ENCODE measurements around the gene MICAL2.

MICAL2 gene

DNA sequence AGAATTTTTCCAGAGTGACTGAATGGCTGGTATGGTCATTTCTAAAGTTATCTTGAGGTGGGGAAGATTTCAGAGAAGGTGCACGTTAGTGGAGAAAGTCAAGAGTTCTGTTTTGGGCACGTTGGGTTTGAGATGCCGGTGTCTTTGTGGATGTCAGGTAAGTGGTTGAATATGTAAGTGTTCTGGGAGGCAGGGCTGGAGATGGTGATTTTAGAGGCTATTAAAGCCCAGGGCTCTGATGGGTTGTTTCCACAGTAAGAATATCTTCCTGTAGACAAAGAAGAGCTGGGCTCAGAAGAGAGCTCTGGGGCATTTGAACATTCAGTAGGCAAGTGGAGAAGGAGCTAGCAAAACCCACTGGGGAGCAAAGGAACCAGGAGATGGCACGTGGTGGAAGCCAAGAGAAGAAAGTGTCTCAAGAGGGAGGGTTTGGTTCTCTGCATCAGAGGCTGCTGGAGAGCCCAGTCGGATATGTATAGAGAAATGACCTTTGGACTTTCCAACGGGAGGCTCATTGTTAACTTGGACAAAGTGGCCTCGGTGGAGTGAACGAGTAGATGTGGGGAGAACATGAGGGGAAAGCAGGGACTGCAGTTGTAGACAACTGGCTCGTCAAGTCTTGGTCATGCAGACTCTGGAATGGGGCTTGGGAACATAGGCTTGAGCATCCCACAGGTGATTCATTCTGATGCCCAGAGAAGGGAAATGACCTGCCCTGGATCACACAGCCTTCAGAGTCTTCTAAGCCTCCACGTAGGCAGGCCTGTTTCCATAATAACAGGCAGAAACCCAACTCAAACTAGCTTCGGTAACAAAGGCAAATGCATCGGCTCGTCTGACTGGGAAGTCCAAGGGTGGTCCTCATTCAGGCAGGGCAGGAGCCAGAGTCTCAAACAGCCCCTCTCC lies 168.6 kb downstream of the MICAL2 start:
- in situ Hi-C loops (cut with HindIII; ENCODE audit: low pct_unique_long_range_greater_than_20kb, low sequenced_read_pairs), result no loop called here
- DNase-seq (ENCODE audit: low read depth in 1 of 2, low spot score in 1 of 2), result no peak
- no peak for TF ChIP-seq JUND (IDR thresholded peaks at IDR 0.05; ENCODE audit: low read depth)

DNA sequence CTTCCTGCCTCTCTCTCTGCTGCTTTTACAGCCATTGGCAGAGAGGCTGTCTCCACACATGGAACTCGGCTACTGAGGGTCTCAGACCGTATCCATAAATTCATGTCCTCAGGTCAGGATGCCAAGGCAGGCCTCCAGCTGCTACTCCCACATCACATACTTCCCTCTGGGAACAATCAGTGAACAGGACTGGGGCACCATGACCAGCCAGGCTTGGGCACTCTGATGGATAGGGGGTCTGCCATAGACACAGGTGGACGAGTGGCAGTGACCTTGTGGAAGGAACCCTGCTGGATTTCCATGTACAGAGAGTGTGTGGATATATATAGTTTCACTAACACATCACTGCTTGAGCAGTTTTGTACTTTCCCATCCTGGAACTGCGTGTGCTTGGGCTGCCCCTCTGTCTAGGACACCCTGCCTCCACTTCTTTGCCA lies 169.3 kb downstream of the MICAL2 start:
- no peak for DNase-seq (ENCODE audit: low read depth in 1 of 2, low spot score in 1 of 2)
- in situ Hi-C loops (cut with HindIII; ENCODE audit: low pct_unique_long_range_greater_than_20kb, low sequenced_read_pairs), result no loop called here
- TF ChIP-seq JUND (IDR thresholded peaks at IDR 0.05; ENCODE audit: low read depth), result no peak

DNA sequence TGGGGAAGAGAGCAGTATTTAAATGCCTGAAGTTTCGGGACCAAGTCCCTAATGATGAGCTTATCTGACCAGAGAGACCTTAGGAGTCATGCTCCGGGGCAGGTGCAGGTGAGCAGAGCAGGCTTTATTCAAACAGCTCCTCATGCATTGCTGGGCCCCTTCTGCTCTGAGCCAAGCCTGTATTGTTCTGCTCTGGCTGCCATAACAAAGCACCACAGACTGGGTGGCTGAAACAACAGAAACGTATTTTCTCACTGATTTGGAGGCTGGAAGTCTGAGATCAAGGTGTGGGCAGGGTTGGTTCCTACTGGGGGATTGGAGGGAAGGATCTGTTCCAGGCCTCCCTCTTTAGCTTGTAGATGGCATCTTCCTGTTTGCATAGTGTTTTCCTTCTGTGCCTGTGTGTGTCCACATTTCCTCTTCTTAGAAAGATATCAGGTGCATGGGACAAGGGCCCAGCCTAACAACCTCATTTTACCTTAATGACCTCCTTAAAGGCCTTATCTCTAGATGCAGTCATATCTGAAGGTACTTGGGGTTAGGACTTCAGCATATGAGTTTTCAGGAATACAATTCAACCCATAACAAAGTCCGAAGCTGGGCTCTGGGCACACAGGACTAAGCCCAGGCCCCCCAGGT lies 169.9 kb downstream of the MICAL2 start:
- no peak for DNase-seq (ENCODE audit: low read depth in 1 of 2, low spot score in 1 of 2)
- no peak for TF ChIP-seq JUND (IDR thresholded peaks at IDR 0.05; ENCODE audit: low read depth)
- in situ Hi-C loops (cut with HindIII; ENCODE audit: low pct_unique_long_range_greater_than_20kb, low sequenced_read_pairs), result no loop called here

DNA sequence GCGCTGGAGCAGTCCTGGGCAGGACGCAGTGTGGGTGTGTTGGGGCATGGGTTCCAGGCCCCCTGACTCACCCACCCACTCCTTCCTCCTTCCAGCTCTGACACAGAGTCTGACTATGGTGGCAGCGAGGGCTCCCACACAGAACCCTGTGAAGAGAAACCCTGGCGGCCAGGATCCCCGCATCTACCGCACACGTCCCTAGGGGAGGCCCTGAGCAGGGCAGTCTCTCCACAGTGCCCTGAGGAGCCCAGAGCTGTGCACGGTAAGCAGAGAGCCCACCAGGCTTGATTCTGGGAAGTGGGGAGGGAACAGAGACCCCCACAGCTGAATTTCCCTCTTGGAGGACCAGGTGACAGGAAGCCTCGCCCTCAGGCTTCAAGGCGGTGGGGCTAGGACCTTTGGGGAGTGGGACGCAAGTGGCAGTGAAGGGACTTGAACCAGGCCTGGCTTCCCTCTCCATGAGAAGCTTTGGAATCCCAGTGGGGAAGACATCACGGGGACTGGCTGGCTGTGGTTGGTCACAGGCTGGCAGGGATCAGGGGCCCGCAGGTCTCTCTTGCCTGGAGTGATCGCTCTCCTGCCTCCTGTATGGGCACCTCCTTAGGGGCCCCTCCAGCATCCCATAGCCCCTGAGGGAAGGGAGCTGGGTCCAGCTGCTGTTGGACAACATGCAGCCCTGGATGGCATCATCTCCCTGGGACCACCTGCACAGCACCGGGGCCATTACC lies 170.6 kb downstream of the MICAL2 start:
- no peak for DNase-seq (ENCODE audit: low read depth in 1 of 2, low spot score in 1 of 2)
- in situ Hi-C loops (cut with HindIII; ENCODE audit: low pct_unique_long_range_greater_than_20kb, low sequenced_read_pairs), result no loop called here
- TF ChIP-seq JUND (IDR thresholded peaks at IDR 0.05; ENCODE audit: low read depth), result no peak

DNA sequence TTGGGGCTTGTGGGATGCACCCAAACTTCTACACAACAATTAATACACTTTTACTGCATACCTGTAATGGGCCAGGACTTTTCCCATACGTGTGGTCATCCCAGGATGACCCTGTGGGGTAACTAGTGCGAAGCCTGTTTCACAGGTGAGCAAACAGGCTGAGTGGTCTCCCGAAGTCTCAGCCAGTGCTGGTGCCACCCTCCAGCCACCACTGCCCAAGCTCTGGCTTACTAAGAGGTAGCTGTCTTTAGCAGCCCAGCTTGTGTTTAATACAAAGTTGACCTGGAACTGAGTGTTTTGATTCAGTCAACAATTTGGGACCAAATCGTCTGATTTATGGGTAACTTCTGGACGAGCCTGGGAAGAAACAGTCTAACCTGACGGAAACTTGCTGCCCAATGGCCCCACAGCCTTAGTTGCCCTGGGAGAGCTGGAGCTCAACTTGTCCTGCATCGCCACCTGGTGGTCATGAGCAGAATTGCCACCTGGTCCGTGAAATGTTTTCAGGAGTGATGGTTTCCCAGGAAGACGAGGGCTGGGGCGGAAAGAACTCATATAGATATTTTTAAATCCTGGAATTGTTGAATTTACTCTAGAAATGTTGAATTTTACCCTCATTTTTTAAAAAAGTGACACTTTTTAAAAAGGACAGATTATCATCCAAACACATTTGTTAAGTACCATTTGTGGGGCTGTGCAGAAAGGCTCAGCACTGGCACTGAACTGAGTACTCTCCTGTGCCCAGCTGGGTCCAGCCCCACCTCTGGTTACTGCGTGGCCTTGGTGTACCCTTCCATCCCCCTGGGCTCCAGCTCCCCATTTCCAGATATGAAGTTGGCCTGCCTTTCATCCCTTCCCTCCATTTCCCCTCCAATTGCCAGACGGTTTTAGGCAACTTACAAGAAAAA lies 171.4 kb downstream of the MICAL2 start:
- DNase-seq (ENCODE audit: low read depth in 1 of 2, low spot score in 1 of 2), result peak; percentile 43 to 82
- no peak for TF ChIP-seq JUND (IDR thresholded peaks at IDR 0.05; ENCODE audit: low read depth)
- in situ Hi-C loops (cut with HindIII; ENCODE audit: low pct_unique_long_range_greater_than_20kb, low sequenced_read_pairs), result no loop called here

DNA sequence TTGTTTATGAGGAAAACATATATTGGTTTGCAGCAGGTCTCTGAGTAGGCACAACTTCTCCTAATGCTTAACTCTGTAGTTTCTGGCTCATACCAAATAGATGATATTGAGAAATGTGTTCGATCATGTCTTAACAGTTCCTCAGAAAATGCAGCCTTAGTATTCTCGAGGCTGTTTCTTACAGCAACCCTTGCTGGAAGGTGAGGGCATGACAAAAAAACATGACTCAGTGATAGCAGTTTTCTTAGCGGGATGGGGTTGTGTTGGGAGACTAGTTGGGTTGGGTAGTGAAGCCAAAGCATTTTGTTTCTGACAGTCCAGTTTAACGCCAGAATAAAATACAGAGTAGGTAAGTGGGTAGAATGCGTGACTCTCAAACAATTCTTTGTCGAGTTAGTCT lies 172.3 kb downstream of the MICAL2 start:
- no peak for TF ChIP-seq JUND (IDR thresholded peaks at IDR 0.05; ENCODE audit: low read depth)
- in situ Hi-C loops (cut with HindIII; ENCODE audit: low pct_unique_long_range_greater_than_20kb, low sequenced_read_pairs), result no loop called here
- DNase-seq (ENCODE audit: low read depth in 1 of 2, low spot score in 1 of 2), result no peak

DNA sequence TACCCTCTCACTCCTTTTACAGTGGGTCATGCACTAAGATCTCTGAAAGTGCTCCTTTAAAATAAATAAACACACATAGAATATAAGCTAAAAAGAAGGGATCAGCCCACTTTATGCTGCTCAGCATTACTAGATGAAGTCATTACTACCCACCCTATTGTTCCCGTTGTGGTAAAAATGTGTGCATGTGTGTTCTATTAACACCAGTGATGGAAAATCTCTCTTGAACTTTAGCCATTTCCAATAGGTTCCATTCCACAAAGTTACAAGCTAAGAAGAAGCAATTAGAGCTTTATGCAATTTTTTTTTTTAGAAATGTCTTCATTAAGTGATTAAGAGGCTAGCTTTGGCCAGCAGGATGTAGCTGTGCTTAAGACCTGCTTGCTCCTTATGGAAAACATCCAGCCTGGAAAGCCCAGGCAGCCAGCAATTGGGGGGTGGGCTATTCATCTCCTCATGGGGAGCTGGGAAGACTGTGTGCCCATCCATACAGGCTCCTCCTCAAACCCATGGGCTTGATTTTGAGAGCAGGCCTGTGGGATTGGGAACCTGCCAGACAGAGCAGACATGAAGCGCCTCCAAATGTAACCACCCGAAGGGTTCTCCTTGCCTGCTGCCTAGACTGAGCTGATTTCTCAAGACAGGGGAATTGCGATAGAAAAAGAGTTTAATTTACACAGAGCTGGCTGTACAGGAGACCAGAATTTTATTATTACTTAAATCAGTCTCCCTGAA lies 174.1 kb downstream of the MICAL2 start:
- no peak for DNase-seq (ENCODE audit: low read depth in 1 of 2, low spot score in 1 of 2)
- in situ Hi-C loops (cut with HindIII; ENCODE audit: low pct_unique_long_range_greater_than_20kb, low sequenced_read_pairs), result no loop called here
- no peak for TF ChIP-seq JUND (IDR thresholded peaks at IDR 0.05; ENCODE audit: low read depth)

DNA sequence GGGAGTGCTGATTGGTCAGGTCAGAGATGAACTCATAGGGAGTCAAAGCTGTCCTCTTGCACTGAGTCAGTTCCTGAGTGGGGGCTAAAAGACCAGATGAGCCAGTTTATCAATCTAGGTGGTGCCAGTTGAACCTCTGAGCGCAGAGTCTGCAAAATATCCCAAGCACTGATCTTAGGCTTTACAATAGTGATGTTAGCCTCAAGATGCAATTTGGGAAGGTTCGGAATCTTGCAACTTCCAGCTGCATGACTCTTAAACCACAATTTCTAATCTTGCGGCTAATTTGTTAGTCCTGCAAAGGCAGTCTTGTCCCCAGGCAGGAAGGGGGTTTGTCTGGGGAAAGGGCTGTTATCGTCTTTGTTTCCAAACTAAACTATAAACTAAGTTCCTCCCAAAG lies 174.7 kb downstream of the MICAL2 start:
- DNase-seq (ENCODE audit: low read depth in 1 of 2, low spot score in 1 of 2), result no peak
- TF ChIP-seq JUND (IDR thresholded peaks at IDR 0.05; ENCODE audit: low read depth), result no peak
- in situ Hi-C loops (cut with HindIII; ENCODE audit: low pct_unique_long_range_greater_than_20kb, low sequenced_read_pairs), result no loop called here

DNA sequence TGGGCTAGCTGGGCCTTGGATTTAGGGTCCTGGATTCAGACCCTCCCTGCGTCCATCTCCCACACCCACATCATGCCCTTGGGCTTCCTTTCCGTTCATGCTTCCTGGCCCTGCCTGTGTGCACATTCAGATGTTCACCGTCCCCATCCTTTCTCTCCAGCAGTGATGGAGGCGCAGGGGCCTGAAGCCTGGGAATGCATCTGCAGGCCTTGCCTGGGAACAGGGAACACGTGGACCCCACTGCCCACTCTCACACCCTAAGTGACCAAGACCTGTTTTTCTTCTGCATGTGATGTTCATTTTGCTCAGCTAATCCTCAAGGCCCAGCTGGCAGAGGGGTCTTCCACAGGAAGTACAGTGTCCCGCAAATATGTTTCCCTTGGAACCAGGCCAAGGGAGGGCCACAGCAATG lies 175.4 kb downstream of the MICAL2 start:
- no peak for TF ChIP-seq JUND (IDR thresholded peaks at IDR 0.05; ENCODE audit: low read depth)
- in situ Hi-C loops (cut with HindIII; ENCODE audit: low pct_unique_long_range_greater_than_20kb, low sequenced_read_pairs), result no loop called here
- DNase-seq (ENCODE audit: low read depth in 1 of 2, low spot score in 1 of 2), result no peak

DNA sequence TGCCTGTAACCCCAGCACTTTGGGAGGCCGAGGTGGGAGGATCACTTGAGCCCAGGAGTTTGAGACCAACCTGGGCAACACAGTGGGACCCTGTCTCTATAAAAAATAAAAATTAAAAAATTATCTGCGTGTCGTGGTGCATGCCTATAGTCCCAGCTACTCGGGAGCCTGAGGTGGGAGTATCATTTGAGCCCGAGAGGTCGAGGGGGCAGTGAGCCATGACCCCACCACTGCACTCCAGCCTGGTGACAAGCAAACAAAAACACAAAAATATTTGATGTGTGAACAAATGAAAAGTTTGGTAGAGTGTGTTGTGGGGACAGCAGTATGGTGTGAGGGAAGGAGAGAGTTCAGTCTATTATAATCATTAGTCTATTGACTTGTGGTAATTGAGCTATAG lies 176.2 kb downstream of the MICAL2 start:
- in situ Hi-C loops (cut with HindIII; ENCODE audit: low pct_unique_long_range_greater_than_20kb, low sequenced_read_pairs), result no loop called here
- no peak for TF ChIP-seq JUND (IDR thresholded peaks at IDR 0.05; ENCODE audit: low read depth)
- no peak for DNase-seq (ENCODE audit: low read depth in 1 of 2, low spot score in 1 of 2)

DNA sequence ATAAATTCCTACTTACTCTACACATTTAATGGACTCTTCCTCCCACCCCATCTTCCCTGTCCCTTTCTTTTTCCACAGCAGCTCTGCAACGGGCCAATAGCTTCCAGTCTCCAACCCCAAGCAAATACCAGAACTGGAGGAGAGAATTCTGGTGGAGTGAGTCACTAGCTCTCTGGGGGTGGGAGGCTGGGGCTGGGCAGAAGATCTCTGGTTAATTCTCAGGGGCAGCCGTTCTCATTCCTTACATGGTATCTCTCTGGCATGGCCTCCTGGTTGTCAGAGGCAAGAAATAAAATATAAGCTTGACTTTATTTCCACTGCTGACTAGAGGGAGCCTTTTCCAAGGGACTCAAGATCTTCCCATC lies 176.6 kb downstream of the MICAL2 start:
- peak in 1 of 2 experiments; percentile 10 for DNase-seq (ENCODE audit: low read depth in 1 of 2, low spot score in 1 of 2)
- in situ Hi-C loops (cut with HindIII; ENCODE audit: low pct_unique_long_range_greater_than_20kb, low sequenced_read_pairs), result no loop called here
- TF ChIP-seq JUND (IDR thresholded peaks at IDR 0.05; ENCODE audit: low read depth), result no peak

All from T47D (cell line).